GM18868 (cell line): Measurements from ENCODE around the gene RTN4R.
A peak's percentile ranks its signal among the peaks of the same experiment; 100 is the strongest.

Experiments used
- ATAC-seq: cut with Tn5 transposase; IDR thresholded peaks from one replicate; pipeline ENCODE4 v1.9.1; 2021; ENCODE audit warnings: mild to moderate bottlenecking, moderate library complexity; ENCODE audit not compliant: unreplicated experiment

Gene RTN4R

DNA sequence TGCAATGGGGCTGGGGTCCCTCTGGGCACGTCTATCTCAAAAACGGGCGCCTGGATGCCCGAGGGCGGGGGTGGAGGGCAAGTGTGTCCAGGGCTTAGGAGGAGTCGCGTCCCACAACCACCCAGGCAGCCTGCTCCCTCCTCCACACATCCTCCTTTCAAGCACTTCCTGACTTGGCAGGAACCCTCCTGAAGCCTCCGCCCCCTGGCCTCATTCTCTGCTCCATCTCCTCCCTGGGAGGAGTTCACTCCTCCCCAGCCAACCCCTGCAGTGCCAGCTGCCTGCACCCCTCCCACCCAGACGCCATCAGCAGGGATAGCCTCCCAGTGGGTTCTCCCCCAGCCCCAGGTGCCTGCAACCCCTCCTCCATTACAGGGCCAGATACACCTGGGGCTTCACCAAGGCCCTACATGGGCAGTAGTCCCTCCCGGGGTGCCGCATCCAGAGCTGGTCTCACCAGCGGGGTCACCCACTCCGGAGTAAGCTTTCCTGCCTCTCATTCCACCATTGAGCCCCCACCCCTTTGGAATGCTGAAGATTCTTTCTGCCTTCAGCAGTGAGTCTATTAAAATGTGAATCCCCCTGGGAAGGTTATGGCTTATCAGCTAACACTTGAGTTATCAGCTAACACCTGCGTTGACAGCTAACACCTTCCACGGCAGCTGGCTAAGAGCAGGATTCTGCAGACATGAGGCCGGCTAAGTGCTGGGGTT is 24.4 kb downstream of the RTN4R start:
- ATAC-seq = no peak

DNA sequence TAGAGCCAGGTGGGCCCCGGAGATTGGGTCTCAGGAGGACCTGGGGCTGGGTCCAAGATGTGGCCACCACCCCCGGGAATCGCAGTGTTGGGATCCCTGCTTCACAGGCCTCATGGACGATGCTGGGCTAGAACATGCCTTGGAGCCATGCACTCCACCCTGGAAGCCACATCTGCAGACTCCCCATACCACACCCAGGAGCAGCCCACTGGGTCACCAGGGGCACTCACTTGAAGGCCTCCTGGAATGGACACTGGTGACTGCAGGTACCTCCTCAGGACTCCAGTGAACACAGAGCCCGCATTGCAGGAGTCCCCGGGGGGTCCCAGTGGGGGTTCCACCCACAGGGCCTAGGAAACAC is 25.0 kb downstream of the RTN4R start:
- no peak for ATAC-seq

DNA sequence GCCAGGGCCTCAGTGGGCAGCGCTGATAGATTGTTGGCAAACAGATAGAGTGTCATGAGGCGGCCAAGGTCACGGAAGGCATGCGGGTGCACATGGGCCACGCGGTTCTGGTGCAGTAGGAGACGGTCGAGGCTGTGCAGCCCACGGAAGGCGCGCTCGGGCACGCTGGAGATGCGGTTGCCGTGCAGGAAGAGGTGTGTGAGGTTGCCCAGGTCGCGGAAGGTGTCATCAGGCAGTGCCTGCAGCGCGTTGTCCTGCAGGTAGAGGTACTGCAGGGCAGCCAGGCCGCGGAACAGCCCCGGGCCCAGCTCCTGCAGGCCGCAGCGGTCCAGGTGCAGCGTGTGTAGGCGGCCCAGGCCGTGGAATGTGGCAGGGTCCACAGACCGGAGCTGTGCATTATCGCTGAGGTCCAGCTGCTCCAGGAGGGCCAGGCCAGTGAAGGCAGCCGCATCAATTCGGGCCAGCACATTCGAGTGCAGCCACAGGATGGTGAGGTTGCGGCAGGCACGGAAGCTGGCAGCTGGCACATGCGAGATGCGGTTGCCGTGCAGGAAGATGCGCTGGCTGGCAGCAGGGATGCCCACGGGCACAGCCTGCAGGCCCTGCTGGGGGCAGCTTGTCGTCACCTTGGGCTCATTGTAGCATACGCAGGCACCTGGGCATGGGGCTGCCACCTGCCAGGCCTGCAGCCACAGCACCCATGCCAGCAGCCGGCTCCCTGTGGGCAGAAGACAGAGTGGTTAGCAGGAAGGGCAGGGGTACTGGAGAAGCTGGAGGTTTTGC is 25.5 kb downstream of the RTN4R start:
- no peak for ATAC-seq

DNA sequence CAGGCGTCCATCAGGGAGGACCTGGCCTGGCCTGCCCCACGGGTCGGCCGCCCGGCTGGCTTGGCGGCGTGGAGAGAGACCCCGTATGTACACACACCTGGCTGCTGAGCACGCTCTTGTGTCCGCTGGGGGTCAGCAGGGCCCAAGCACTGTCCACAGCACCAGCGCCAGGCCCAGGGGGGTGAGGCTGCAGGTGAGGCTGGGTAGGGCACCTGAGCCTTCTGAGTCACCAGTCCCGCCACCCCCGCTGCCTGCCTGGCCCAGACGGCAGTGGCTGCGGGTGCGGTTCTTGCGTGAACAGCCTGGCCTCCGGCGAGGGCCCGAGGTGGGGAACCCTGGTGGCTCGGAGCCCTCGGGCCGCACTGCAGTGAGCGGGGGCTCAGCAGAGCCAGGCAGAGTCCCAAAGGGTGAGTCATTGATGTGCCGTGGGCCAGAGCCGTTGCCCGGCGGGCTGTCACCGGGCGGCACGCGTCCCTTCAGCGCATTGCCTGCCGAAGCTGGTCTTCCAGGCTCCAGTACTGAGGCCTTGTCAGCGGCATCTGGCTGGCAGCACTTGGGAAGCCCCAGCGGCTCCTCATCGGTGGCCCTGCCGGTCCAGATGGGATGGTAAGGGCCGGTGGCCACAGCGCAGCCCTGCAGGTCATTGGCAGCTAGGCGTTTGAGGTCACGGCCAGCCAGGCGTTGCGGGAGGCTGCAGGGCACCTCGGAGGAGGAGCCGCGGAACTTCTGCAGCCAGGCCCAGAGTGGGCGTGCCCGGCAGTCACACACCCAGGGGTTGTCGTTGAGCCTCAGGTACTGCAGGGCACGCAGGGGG is 26.3 kb downstream of the RTN4R start:
- no peak for ATAC-seq

DNA sequence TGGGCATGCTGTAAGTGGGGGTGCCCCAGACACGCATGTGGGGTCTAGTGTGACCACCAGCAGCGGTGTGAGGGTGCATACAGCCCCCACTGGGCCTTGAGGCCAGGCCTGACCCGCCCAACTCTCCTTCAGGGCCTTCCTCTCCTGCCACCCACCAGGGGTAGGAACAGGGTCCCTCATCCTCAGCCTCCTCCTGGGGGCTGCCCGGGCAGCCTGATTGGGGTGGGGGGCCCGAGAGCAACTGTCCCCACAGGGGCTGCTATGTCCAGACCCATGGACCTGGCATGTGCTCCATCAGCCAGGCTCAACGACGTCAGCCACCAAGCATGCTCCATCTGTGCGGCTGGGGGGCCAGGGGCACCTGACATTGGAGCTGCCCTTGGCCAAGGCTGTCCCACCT is 27.2 kb downstream of the RTN4R start:
- no peak for ATAC-seq

DNA sequence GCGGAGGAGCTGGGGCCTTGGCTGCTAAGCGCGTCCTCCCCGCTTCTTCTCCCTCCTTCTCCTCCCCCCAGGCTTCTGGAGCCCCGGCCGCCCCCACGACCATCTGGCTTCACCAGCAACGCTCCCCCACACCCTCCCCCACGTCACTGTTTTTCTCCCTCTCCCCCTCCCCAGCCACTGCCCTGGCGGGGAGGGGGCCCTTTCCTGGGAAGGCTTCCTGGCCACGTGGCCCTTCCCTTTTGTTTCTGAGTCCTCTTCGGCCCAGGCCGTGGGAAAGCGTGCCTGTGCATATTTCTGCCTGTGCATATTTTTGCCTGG is 27.7 kb downstream of the RTN4R start:
- no peak for ATAC-seq

DNA sequence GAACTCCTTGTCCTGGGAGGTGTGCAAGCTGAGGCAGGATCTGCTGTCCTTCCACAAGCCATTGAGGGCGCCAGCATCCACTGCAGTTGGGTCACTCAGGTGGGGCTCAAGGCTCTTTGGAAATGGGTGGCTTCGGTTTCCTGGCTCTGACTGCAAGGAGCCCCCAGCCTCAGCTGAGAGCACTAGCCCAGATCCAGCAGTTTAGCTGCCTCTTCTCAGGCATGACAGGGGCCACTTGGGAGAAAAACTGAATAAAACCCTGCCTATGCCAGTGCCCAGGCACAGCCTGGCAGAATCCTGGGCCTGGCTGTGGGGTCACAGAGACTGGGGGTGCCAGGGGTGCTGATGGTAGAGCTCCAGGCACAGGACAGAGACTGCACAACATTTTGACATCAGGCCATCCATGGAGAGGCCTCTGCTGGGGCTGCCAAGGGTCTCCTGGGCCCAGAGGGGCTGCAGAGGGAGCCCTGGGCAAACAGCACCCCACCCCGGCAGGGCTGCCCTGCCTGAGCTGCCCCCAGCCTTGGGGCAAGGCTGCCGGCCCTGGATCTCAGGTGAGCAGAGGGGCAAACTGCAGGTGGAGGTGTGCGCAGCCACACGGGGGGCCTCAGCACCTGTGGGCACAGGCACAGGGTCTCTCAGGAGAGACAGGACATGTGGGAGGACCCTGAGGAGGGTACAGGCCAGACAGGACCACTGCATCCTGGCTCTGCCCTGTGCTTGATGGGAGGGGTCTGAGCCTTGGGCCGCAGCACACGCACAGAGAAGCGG is 28.3 kb downstream of the RTN4R start:
- no peak for ATAC-seq

DNA sequence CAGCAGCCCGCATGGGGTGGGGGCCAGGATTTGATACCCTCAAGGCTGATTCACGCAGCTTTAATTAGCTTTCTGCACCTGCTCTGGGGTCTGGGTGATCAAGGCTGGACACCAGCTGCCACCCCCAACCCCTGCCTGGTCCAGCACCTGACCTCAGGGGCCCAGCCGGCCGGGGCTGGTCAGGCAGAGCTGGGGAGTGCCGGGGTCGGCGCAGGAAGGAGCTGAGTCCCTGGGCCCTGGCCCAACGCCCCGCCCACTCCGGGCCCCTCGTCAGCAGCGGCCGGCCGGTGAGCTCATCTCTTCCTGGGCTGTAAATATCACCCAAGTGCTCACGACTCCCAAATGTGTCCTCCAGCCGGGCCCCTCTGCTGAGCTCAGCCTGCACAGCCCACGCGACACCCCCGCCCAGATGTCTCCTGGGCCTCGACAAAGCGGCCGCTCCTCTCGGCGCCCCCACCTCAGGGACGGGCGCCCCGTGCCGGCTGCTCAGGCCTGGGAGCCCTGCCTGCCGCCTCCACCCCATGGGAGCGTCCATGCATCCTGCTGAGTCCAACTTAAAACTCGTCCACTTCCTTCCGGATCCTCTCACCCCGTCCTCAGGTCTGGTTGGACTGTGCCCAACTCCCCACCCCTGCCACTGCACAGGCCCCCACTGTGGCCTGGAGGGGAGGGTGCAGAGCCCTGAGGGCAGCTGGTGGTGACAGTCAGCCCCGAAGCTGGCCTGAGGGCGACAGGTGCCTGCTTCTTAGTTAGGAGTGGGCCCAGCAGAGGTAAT is 29.0 kb downstream of the RTN4R start:
- ATAC-seq = no peak

DNA sequence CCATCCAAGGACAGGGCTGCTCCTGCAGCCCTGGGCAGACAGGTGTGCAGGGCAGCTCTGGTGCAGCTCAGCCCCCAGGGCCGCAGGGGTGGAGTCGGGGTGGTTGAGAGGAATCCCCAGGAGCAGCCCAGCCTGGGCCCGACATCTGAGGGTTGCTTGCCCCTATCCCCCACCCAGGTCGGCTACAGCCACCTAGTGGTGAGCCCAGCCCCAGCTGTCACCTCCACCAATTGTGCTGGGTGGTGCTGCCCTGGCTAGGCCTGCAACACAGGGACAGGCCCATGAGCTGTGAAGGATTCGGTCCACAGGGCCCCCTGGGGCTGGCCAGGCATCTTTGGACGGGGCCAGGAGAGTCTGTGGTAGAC is 29.6 kb downstream of the RTN4R start:
- ATAC-seq = peak; percentile 71

DNA sequence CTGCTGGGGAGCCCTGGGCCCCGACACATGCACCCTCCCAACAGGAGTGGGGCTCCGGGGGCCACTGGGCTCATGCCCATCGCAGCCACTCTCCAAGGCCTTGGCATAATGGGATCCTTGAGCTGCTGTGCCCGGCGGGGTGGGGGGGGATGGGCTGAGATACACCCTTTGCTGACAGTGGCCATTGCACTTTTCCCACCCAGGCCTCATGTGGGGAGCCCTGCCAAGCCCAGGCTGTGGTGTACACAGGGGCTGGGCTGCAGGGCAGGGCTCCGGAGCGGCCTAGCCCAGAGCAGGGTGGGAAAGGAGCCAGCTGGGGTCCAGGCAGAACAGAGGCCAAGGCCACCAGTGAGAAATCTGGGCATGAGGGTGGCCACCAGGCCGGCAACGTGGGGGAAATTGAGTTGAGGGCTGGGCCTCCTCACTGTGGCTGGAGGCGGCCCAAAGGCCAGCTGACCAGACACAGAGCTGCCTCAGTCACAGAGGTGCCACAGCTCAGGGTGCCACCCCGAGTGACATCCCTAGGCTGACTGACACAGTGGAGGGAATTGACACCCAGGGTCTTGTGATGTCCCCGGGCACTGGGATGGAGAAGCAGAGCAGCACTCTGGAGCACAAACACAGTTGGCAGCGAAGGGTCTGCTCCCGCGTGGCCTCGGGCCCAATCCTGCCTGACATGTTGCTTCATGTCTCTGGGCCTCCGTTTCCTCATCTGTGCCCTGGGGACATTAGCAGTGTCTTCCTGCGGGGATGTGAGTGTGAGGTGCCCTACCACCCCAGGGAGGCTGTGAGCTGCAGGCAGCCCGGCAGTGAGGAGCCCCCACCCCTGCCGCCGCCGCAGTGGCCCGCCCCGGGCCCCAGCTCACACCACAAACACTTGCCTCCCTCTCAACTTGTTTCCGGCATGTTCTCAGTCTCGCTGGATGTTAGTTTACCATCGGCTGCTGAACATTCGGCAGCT is 30.4 kb downstream of the RTN4R start:
- peak; percentile 34 for ATAC-seq

DNA sequence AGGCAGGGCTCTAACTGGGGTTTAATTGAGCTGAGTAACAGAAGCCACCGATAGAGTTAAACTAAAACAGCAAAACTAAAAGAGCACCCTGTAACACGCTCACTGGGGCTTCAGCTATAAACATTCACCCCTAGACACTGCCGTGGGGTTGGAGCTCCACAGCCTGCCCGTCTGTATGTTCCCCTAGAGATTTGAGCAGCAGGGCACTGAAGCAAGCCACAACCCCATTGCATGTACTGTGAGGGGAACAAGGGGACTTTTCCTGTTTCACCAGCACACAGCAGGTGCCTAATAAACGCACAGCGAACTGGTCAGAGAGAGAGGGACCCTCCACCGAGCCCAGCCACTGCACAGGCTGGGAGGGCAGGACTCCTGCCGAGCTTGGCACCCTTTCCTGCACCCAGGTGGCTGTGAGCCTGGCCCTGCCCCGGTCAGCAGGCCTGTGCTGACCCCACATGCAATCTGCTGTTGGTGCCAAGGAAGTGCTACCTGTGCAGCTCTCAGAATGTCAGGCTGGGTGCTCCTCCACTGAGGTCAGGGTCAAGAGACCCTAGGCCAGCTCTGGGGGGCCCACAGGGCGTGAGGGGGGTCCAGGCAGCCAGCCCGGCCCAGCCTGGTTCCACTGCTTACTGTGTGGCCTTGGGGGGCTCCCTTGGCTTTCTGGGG is 31.9 kb downstream of the RTN4R start:
- ATAC-seq = no peak

DNA sequence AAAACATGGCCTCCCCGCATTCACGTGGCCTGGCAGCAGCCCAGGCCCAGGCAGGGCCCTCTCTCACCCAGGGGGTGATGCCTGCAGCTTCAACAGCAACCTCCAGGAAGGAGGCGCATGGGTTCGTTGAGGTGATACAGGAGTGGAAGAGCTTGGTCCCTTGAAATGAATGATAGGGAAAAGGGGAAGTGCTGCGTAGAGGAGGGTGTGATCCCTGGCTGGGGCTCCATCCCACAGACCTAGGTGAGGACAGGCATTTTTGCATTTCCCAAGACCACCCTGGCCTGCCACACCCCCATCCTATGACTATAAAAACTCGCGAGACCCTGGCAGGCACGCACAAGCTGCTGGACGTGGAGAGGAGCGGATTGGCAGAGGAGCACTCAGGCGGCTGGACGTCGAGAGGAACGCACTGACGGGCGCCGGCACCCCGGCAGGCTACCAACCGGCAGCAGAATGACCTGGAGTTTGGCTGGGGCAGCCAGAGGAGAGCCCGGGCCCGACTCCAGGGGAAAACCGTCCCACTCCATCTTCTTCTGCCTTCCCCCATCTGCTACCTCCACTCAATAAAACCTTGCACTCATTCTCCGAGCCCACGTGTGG is 32.6 kb downstream of the RTN4R start:
- no peak for ATAC-seq

DNA sequence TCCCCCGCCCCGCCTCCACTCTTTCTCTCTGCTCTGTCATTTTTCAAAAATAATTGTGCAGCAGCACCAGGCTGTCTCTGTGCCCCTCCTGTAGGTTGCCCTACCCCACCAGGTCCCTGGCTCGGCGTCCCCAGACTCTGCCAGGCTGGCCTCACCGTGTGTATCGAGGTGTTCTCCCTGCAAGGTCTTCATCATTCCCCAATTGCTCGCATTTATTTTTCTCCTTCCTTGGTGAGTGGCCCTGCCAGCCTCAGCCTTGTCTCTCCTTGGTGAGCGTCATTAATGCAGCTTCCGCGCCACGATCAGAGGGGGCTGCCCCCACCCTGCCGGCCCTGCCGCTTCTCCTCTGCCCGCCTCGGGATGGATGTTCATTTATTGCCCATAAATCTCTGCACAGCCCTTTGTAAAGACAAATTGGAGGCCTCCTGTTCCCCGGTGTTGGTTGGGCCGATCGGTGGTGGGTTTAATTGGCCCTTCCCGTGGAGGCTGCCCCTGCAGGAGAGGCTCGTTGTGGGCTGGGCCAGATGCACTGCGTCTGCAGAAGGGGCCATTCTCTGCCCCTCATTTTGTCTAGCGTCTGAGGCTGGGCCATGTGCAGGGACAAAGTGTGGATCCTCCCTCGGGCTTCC is 33.2 kb downstream of the RTN4R start:
- no peak for ATAC-seq

DNA sequence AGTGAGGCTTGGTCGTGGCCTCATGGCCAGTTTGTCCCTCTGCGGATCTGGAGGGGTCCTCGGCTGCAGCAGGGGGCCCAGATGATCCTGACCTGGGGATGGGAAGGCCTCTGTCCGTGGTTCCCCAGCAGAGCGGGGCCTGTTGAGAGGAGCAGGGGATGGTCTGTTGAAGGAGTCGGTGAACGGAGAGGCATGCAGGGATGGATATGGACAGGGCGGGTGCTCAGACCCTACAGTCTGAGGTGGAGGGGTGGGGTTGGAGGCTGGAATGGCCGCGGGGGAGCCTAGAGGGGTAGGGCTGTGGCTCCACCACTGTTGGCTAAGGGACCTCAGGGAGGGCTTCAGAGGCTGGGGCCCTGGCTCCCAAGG is 33.8 kb downstream of the RTN4R start:
- no peak for ATAC-seq

DNA sequence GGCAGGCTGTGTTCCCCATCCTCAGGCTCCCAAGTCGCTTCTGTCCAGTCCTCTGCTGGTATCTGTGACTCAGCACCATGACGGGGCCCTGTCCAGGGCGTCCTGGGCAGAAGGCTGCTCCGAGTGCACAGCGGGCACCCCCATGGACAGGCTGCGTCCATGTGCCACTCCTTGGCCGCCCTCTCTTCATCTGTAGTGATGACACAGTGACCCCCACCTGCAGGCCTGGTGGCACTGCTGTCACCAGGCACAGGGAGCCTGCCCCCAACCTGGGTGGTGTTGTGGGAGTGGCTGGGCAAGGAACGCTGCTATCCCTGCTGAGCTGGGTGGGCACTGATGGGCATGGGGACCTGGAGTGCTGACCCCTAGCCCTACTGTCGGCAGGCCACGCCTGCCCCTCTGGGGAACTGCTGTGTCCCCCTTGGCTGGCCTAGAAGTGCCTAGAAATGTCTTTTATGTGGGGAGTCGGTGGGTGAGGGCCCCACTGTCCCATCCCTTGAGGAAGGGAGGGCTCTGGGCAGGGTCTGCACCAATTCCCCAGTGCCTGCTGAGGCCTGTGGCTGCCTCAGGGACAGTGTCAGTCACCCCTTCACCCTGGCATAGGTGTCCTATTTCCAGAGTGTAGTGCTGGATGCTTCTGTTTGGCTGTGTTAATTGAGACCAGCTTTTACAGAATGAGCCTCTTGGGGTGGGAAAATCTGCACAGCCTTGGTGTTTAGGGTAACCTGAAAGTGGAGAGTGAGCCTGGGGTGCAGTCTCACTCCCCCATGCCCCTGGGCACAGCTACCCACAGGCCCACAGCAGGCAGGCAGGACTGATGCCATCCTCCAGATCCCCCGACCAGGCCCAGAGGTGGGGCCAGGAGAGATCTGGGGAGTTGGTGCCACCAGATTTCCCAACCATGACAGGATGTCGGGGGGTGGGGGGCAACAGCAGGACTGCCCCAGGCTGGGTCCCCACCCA is 34.5 kb downstream of the RTN4R start:
- ATAC-seq = no peak

DNA sequence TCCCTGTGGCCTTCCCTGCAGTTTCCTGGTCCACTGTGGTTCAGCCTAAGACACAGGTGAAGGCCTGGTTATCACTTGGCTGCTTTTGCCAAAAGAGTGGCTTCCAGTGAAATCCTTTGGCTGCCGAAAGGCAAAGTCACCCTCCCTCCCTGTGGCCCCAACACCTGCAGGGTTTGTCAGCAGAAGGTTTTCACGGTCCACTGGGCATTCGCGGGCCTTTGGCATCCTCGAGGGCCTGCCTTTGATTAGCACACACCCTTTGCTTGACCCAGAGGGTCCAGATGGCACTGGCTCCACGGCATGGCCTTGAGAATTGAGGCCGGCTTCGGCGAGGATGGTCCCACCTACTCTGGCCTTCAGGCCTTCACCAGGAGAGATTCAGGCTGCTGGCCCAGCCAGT is 35.3 kb downstream of the RTN4R start:
- no peak for ATAC-seq

DNA sequence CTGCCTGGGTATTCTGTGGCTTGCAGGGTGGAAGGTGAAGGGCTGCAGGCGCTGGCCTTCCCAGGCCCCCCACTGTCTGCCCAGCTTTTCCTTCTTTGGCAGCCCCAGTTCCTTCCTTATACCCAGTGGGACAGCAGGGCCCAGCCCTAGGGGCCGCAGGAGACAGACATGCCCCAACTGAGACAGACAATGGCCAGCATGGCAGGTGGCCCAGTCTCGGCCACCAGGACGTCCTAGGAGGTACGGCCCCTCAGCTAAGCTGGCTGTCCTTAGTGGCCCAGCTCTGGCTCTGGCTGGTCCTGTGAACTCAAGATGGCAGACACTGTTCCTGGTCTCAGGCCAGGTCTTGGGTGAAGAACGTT is 35.9 kb downstream of the RTN4R start:
- no peak for ATAC-seq
